Hepatocyte (in vitro differentiated cells): ENCODE data around the gene ANXA2. TPM values are rescaled to one million over a fixed set of nuclear protein-coding genes. Genes with fewer than 3 reads are reported as not detected.
"Not testable (repeated sequence)": the region's sequence is repeated elsewhere in the genome, so short reads cannot be mapped to it uniquely, and the experiment has no call there.

Experiments used
- DNase-seq: peaks from one replicate; pipeline ENCODE4 v3.0.0-alpha.2; 2016; ENCODE audit warnings: low spot score
- H2AFZ ChIP-seq: fragments of 200-600 bp; sonication (generic); 2 replicates; pipeline ENCODE4 v1.6.0; 2016; ENCODE audit warnings: antibody characterized with exemption, mild to moderate bottlenecking
- H3K27ac ChIP-seq: fragments of 200-600 bp; sonication (generic); 2 replicates; pipeline ENCODE4 v1.5.1; 2016; ENCODE audit warnings: mild to moderate bottlenecking
- H3K27me3 ChIP-seq: fragments of 200-600 bp; sonication (generic); 2 replicates; pipeline ENCODE4 v1.6.1; 2016
- H3K36me3 ChIP-seq: fragments of 200-600 bp; sonication (generic); replicated peaks from 2 replicates; pipeline ENCODE4 v1.5.1; 2016; ENCODE audit warnings: low read depth; ENCODE audit not compliant: insufficient read depth
- H3K4me1 ChIP-seq: fragments of 200-600 bp; sonication (generic); 2 replicates; pipeline ENCODE4 v1.5.1; 2016; ENCODE audit warnings: mild to moderate bottlenecking, moderate library complexity; ENCODE audit not compliant: insufficient read depth
- H3K4me2 ChIP-seq: fragments of 200-600 bp; sonication (generic); 2 replicates; pipeline ENCODE4 v1.6.0; 2016
- H3K4me3 ChIP-seq: fragments of 200-600 bp; sonication (generic); 2 replicates; pipeline ENCODE4 v1.5.1; 2016; ENCODE audit warnings: mild to moderate bottlenecking
- H3K79me2 ChIP-seq: fragments of 200-600 bp; sonication (generic); 2 replicates; pipeline ENCODE4 v1.6.0; 2017; ENCODE audit warnings: mild to moderate bottlenecking
- H3K9me2 ChIP-seq: fragments of 200-600 bp; sonication (generic); replicated peaks from 2 replicates; pipeline ENCODE4 v1.6.0; 2017; ENCODE audit warnings: mild to moderate bottlenecking; ENCODE audit not compliant: insufficient read depth
- H3K9me3 ChIP-seq: fragments of 200-600 bp; sonication (generic); 2 replicates; pipeline ENCODE4 v1.5.1; 2016; ENCODE audit warnings: low read depth, mild to moderate bottlenecking
- H4K20me1 ChIP-seq: fragments of 200-600 bp; sonication (generic); 2 replicates; pipeline ENCODE4 v1.6.0; 2016; ENCODE audit warnings: mild to moderate bottlenecking; ENCODE audit not compliant: insufficient read depth, poor library complexity, severe bottlenecking
- CTCF ChIP-seq: fragments of 200-600 bp; sonication (generic); IDR thresholded peaks from 2 replicates; pipeline ENCODE4 v1.5.1; 2016; ENCODE audit warnings: antibody characterized with exemption, mild to moderate bottlenecking; ENCODE audit not compliant: poor library complexity
- EZH2 ChIP-seq: fragments of 200-600 bp; sonication (generic); IDR thresholded peaks from 2 replicates; pipeline ENCODE4 v1.6.1; 2016; ENCODE audit warnings: antibody characterized with exemption, mild to moderate bottlenecking, borderline replicate concordance
- EZH2phosphoT487 ChIP-seq: fragments of 200-600 bp; sonication (generic); IDR thresholded peaks from one replicate; pipeline ENCODE4 v1.6.1; 2018; ENCODE audit warnings: antibody characterized with exemption, mild to moderate bottlenecking, low read depth, moderate library complexity; ENCODE audit not compliant: unreplicated experiment, severe bottlenecking
- WGBS: methylation state at CpG from one replicate; pipeline ENCODE4 v1.1.6; 2016; ENCODE audit warnings: low lambda C conversion rate; ENCODE audit errors: missing lambda C conversion rate; 5-methylcytosine and 5-hydroxymethylcytosine counted together
- polyA plus RNA-seq: library from polyadenylated mRNA; unstranded; fragments of >200 nt; fragmentation: Nextera tagmentation; extraction: Ambion mirVana; gene quantifications from 2 replicates; pipeline ENCODE4 v1.2.1, GENCODE V29; 2016
- total RNA-seq: library from RNA; depleted of rRNA; stranded (reverse); fragments of >200 nt; gene quantifications from 2 replicates; pipeline ENCODE4 v1.2.3, GENCODE V29; 2014

The ANXA2 gene
- total and polyA plus RNA-seq, 2 experiments from 2014 or later: 1,220 to 1,699 TPM

GRCh38 chr15:60339236-60339635 lies 58.5 kb downstream of the ANXA2 start:
- H3K4me1 ChIP-seq: no peaks in the 10 kb centered on the region
- no peaks in the 10 kb centered on the region for H4K20me1 ChIP-seq
- H3K4me2 ChIP-seq: no peak overlapping the region
- H3K27me3 ChIP-seq: no peaks in the 10 kb centered on the region
- 81% methylated on average over 9 of the region's 9 CpGs for WGBS
- H3K36me3 ChIP-seq: no peaks in the 10 kb centered on the region
- TF ChIP-seq EZH2phosphoT487 (no peak), EZH2 (no peak), CTCF (no peak)
- H3K9me3 ChIP-seq: no peaks in the 10 kb centered on the region
- no peak overlapping the region for H2AFZ ChIP-seq
- no peak for DNase-seq
- H3K9me2 ChIP-seq: no peaks in the 10 kb centered on the region
- no peak overlapping the region for H3K27ac ChIP-seq
- no peak overlapping the region for H3K4me3 ChIP-seq
- no peaks in the 10 kb centered on the region for H3K79me2 ChIP-seq

GRCh38 chr15:60338810-60339209 lies 59.0 kb downstream of the ANXA2 start:
- no peak overlapping the region for H3K4me2 ChIP-seq
- no peak overlapping the region for H3K4me3 ChIP-seq
- WGBS: 82% methylated on average over 3 of the region's 3 CpGs
- no peak overlapping the region for H3K27ac ChIP-seq
- H4K20me1 ChIP-seq: no peaks in the 10 kb centered on the region
- H3K79me2 ChIP-seq: no peaks in the 10 kb centered on the region
- no peaks in the 10 kb centered on the region for H3K4me1 ChIP-seq
- no peaks in the 10 kb centered on the region for H3K9me2 ChIP-seq
- H3K27me3 ChIP-seq: no peaks in the 10 kb centered on the region
- no peak for DNase-seq
- no peaks in the 10 kb centered on the region for H3K9me3 ChIP-seq
- H2AFZ ChIP-seq: no peak overlapping the region
- no peaks in the 10 kb centered on the region for H3K36me3 ChIP-seq
- TF ChIP-seq EZH2phosphoT487 (no peak), EZH2 (no peak), CTCF (no peak)

GRCh38 chr15:60337076-60337475 lies 60.7 kb downstream of the ANXA2 start:
- Histone ChIP-seq H2AFZ (no peak overlapping the region), H3K4me1 (no peaks in the 10 kb centered on the region), H3K27me3 (no peaks in the 10 kb centered on the region), H4K20me1 (no peaks in the 10 kb centered on the region), H3K27ac (no peak overlapping the region), H3K36me3 (no peaks in the 10 kb centered on the region), H3K4me2 (no peak overlapping the region), H3K9me2 (no peaks in the 10 kb centered on the region), H3K79me2 (no peaks in the 10 kb centered on the region), H3K9me3 (no peaks in the 10 kb centered on the region), H3K4me3 (no peak overlapping the region)
- DNase-seq: no peak
- 83% methylated on average over 4 of the region's 4 CpGs for whole genome bisulfite sequencing
- no peak for TF ChIP-seq EZH2phosphoT487
- TF ChIP-seq CTCF: no peak
- no peak for TF ChIP-seq EZH2

GRCh38 chr15:60335296-60335695 lies 62.5 kb downstream of the ANXA2 start:
- not testable (repeated sequence) for H3K4me2 ChIP-seq, H3K36me3 ChIP-seq, DNase-seq, H3K9me2 ChIP-seq, H3K4me1 ChIP-seq, H4K20me1 ChIP-seq, H3K27ac ChIP-seq, H2AFZ ChIP-seq, H3K79me2 ChIP-seq, H3K4me3 ChIP-seq, H3K27me3 ChIP-seq, H3K9me3 ChIP-seq
- 78% methylated on average over 4 of the region's 4 CpGs for WGBS
